ENCODE measurements around the gene CELF4.

CELF4 gene

DNA sequence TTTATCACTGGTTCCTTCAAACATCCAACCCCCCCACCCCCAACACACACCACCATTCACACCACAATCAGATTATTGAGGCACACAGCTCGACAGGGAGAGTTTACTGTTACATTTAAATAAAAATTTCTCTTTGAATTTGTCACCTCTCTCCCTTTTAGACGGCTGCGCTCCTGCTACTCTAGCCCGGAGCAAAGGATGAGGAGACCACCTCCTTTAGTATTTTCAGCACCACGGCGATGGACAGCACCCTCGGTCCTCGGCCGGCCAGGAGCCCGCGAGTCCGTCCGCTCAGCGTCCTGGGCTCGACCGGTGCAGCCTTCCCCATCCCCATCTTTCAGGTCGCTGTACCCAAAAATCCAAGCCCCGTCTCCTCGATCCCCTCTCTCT lies 892 bp downstream of the CELF4 start:
- Histone ChIP-seq H3K4me2 (ENCODE audit: low read length) (no peak overlapping the region), H3K27ac (ENCODE audit: low read depth, low read length) (no peak overlapping the region), H4K20me1 (ENCODE audit: control insufficient read depth, insufficient read depth, low read depth, low read length) (no peaks in the 10 kb centered on the region), H3F3A (ENCODE audit: control insufficient read depth, insufficient read depth) (no peaks in the 10 kb centered on the region), H3K27me3 (ENCODE audit: control insufficient read depth, low read length) (no peaks in the 10 kb centered on the region), H3K4me1 (ENCODE audit: control insufficient read depth, low read length) (no peaks in the 10 kb centered on the region), H3K4me3 (ENCODE audit: low read length) (no peak overlapping the region), H3K9me2 (replicated peaks; ENCODE audit: control insufficient read depth, low read length) (no peaks in the 10 kb centered on the region), H3K36me3 (ENCODE audit: control insufficient read depth, low read length) (no peaks in the 10 kb centered on the region), H3K9me3 (ENCODE audit: control insufficient read depth, insufficient read depth, low read length) (no peaks in the 10 kb centered on the region), H3K79me2 (ENCODE audit: control insufficient read depth, low read length) (no peaks in the 10 kb centered on the region)
- TF ChIP-seq, protein P1, sequence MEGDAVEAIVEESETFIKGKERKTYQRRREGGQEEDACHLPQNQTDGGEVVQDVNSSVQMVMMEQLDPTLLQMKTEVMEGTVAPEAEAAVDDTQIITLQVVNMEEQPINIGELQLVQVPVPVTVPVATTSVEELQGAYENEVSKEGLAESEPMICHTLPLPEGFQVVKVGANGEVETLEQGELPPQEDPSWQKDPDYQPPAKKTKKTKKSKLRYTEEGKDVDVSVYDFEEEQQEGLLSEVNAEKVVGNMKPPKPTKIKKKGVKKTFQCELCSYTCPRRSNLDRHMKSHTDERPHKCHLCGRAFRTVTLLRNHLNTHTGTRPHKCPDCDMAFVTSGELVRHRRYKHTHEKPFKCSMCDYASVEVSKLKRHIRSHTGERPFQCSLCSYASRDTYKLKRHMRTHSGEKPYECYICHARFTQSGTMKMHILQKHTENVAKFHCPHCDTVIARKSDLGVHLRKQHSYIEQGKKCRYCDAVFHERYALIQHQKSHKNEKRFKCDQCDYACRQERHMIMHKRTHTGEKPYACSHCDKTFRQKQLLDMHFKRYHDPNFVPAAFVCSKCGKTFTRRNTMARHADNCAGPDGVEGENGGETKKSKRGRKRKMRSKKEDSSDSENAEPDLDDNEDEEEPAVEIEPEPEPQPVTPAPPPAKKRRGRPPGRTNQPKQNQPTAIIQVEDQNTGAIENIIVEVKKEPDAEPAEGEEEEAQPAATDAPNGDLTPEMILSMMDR (IDR thresholded peaks at IDR 0.05; ENCODE audit: low read depth, low read length, poor library complexity, severe bottlenecking): no peak
- no peak for TF ChIP-seq EZH2phosphoT487 (IDR thresholded peaks at IDR 0.05; ENCODE audit: borderline replicate concordance, low read length)

DNA sequence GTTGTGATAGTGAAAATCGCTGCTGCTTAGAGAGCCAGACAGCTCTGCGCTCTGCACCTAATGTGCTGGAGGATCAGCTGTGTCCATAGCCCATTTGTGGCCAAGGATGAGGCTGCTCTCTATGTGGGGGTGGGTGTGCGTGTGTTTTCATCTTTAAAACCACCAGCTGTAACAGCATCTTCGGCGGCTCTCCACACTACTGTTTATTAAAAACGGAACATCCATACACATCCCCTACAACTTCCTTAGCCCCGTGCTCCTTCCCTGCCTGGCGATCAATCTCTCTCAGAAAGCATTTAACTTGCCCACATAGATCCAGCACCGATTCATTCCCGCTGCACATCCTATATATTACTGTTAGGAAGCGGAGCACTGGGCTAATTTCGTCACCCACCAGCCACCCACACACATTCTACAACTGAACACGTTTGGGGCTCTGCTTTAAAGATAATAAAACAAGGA lies 1.6 kb downstream of the CELF4 start:
- H3K27me3 ChIP-seq (ENCODE audit: control insufficient read depth, low read length): no peaks in the 10 kb centered on the region
- no peaks in the 10 kb centered on the region for H3K9me2 ChIP-seq (replicated peaks; ENCODE audit: control insufficient read depth, low read length)

GRCh38 chr18:37561986-37562385 lies 3.6 kb downstream of the CELF4 start:
- no peak for TF ChIP-seq EZH2phosphoT487 (IDR thresholded peaks at IDR 0.05; ENCODE audit: borderline replicate concordance, low read length)
- TF ChIP-seq, protein P1 (IDR thresholded peaks at IDR 0.05; ENCODE audit: low read depth, low read length, poor library complexity, severe bottlenecking): no peak

More for the DNA sequence above, 1.6 kb downstream of the CELF4 start:
- Histone ChIP-seq H3K27ac (ENCODE audit: low read depth, low read length) (no peak overlapping the region), H3F3A (ENCODE audit: control insufficient read depth, insufficient read depth) (no peaks in the 10 kb centered on the region), H3K4me1 (ENCODE audit: control insufficient read depth, low read length) (no peaks in the 10 kb centered on the region), H3K36me3 (ENCODE audit: control insufficient read depth, low read length) (no peaks in the 10 kb centered on the region), H3K79me2 (ENCODE audit: control insufficient read depth, low read length) (no peaks in the 10 kb centered on the region), H3K4me3 (ENCODE audit: low read length) (no peak overlapping the region), H3K4me2 (ENCODE audit: low read length) (no peak overlapping the region), H4K20me1 (ENCODE audit: control insufficient read depth, insufficient read depth, low read depth, low read length) (no peaks in the 10 kb centered on the region), H3K9me3 (ENCODE audit: control insufficient read depth, insufficient read depth, low read length) (no peaks in the 10 kb centered on the region)
- TF ChIP-seq, protein P1 (IDR thresholded peaks at IDR 0.05; ENCODE audit: low read depth, low read length, poor library complexity, severe bottlenecking): no peak
- TF ChIP-seq EZH2phosphoT487 (IDR thresholded peaks at IDR 0.05; ENCODE audit: borderline replicate concordance, low read length): no peak

More at GRCh38 chr18:37561986-37562385, 3.6 kb downstream of the CELF4 start:
- Histone ChIP-seq H3K27ac (ENCODE audit: low read depth, low read length) (no peak overlapping the region), H3F3A (ENCODE audit: control insufficient read depth, insufficient read depth) (no peaks in the 10 kb centered on the region), H3K4me2 (ENCODE audit: low read length) (no peak overlapping the region), H3K9me2 (replicated peaks; ENCODE audit: control insufficient read depth, low read length) (no peaks in the 10 kb centered on the region), H3K9me3 (ENCODE audit: control insufficient read depth, insufficient read depth, low read length) (no peaks in the 10 kb centered on the region), H4K20me1 (ENCODE audit: control insufficient read depth, insufficient read depth, low read depth, low read length) (no peaks in the 10 kb centered on the region), H3K36me3 (ENCODE audit: control insufficient read depth, low read length) (no peaks in the 10 kb centered on the region), H3K79me2 (ENCODE audit: control insufficient read depth, low read length) (no peaks in the 10 kb centered on the region), H3K27me3 (ENCODE audit: control insufficient read depth, low read length) (no peaks in the 10 kb centered on the region), H3K4me1 (ENCODE audit: control insufficient read depth, low read length) (no peaks in the 10 kb centered on the region), H3K4me3 (ENCODE audit: low read length) (no peak overlapping the region)
